ENCODE results near the gene CTSD.
A peak's percentile ranks its signal among the peaks of the same experiment; 100 is the strongest.

Gene CTSD

DNA sequence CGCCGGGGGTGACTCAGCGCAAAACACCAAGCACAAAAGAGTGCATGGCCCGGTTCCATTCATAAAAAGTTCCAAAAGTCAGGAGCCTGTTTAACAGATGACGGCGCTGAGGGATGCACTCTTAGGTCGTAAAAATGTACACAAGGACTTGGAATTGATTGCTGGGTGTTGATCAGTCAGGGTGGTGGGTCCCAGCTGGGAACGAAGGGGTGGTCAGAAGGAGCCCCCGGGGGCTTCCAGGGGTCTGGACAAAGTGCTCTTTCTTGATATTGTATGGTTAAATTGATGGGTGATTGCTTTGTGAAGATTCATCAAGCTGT lies 34.1 kb downstream of the CTSD start:
- no peak for DNase-seq (ENCODE audit: low spot score)

DNA sequence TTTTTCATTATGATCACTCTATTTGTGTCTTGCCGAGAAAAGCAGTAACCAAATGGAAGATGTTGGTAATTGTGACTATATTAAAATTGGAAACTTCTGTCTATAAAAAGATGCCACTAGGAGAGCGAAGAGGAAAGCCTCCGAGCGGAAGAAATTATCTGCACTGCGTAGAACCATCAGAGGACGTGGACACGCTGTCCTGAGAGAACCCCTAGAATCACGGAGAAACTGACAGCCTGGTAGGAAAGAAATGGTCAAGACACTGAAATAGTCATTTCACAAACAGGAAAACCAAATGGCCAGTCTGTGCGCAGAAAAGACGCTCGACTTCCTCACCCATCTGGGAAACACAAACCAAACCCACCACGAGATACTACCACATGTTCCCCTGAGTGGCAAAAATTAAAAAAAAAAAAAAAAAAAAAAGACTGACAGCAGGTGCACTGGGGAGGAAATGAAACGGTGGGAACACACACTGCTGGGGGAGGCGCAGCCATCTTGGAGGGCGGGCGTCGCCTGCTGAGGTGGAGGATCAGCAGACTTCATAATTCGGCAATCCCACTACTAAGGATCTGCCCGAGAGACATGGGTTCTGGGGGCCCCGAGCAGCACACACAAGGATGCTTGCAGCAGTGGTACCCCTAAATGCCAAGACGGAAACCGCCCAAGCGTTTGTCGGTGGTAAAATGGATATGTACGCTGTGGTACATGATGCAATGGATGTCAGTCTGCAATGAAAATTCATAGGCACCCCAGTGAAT lies 34.6 kb downstream of the CTSD start:
- no peak for DNase-seq (ENCODE audit: low spot score)

GRCh38 chr11:1728301-1728700 lies 35.4 kb downstream of the CTSD start:
- no peak for DNase-seq (ENCODE audit: low spot score)

GRCh38 chr11:1727861-1728260 lies 35.9 kb downstream of the CTSD start:
- DNase-seq (ENCODE audit: low spot score) = no peak

- DNase-seq (ENCODE audit: low spot score) = no peak
Measured at GRCh38 chr11:1727096-1727690, 36.5 kb downstream of the CTSD start.

- no peak for DNase-seq (ENCODE audit: low spot score)
Measured at GRCh38 chr11:1719781-1720180, 43.9 kb downstream of the CTSD start.

DNA sequence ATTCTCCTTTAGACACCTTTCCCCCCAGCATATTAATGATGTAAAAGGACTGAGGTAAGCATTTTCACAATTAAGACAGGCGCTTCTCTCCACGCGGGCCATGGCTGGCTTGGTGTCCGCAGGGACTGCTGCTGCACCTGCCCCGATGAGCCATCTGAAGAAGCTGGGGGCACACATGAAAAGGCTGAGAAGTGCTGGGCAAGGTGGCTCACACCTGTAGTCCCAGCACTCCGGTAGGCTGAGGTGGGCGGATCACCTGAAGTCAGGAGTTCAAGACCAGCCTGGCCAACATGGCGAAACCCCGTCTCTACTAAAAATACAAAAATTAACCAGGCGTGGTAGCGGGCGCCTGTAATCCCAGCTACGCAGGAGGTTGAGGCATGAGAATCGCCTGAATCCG lies 45.4 kb downstream of the CTSD start:
- no peak for DNase-seq (ENCODE audit: low spot score)

- DNase-seq (ENCODE audit: low spot score) = no peak
Measured at GRCh38 chr11:1717745-1718144, 46.0 kb downstream of the CTSD start.

GRCh38 chr11:1714908-1715885 lies 48.5 kb downstream of the CTSD start:
- DNase-seq (ENCODE audit: low spot score) = no peak

DNA sequence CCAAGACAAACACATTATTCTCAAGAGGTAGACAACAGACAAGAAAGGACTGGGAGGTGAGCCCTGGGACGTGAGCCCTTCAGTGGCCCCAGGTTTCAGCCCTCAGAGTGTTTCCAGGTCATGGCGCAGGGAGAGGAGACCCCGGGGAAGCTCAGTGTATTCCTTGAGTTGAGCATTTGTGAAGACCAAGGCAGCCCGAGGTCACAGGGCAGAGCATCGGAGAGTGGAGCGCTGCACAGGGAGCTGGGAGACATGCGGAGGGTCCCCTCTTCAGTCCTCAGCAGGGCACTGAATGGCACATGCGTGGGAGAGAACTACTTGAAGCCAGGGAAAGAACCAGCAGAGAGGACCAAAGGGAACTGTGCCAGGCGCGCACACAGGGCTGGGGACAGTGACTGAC lies 55.0 kb downstream of the CTSD start:
- DNase-seq (ENCODE audit: low spot score) = no peak

DNA sequence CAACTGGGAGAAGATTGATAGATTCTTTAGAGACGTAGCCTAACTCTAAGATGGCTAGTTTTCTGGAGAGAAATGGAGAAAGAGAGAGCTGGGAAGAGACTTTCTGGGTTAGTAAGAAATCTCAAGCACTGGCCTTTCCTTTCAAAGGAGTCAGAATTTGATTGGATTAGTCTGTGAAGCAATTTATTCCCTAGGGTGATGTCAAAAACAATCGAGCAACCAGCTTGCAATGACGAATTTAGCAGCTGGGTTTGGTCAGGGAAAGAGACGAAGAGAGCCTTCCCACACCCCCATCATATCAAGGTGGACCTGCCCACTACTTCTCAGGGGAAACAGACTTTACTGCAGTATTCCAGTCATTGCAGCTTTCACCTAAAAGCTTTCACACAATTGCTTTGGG lies 56.0 kb downstream of the CTSD start:
- DNase-seq (ENCODE audit: low spot score) = no peak

DNA sequence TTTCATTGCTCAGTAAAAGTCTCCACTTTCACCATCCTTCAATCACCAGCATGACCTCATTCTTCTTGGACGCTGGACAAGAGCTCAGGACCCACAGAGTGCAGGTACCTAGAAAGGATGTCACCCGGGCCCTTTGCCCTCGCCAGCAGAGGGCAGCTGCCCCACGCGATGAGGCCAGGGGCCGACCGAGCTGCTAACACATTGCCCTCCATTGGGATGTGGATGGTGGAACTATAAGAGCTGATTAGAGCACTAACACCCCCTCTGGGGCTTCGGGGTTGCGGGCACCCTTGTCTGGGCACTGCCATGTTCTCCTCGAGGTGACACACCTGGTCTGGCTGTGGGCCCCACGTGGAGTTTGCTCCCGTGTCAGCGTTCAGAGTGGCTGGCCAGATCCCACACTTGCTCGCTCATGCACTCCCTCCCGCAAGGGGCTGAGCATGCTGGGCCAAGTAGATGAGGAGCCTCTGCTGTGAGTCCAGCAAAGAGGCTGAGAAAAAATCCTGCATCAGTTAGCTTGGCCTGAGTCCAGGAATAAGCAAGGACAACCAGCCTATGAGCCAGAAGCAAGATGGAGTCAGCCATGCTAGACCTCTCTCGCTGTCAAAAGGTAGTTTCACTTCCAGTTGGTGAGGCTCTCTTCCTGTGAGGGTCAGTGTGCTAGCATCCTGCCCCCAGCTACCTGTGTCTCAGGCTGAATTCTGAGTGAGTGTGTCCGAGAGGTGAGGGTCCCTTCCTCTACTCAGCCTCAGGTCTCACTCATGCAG lies 56.9 kb downstream of the CTSD start:
- peak; percentile 51 for DNase-seq (ENCODE audit: low spot score)

- DNase-seq (ENCODE audit: low spot score) = peak; percentile 16
Measured at GRCh38 chr11:1705126-1706052, 58.3 kb downstream of the CTSD start.

DNA sequence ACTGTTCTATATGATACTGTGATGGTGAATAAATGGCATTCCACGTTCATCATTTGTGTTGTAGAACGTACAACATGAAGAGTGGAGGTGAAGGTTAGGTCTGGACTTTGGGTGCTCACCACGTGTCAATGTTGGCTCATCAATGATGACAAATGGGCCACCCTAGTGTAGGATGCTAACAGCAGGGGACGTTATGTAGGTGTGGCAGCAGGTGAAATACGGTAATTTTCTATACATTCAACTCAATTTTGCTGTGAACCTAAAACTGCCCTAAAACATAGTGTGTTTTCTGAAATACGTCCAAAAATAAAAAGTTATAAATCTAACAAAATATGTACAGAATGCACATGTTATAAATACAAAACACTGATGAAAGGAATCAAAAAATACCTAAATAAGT lies 60.6 kb downstream of the CTSD start:
- peak; percentile 4 for DNase-seq (ENCODE audit: low spot score)
